Measurements from ENCODE around the gene TMEM176B.
"Not testable (repeated sequence)": the region's sequence is repeated elsewhere in the genome, so short reads cannot be mapped to it uniquely, and the experiment has no call there.

The TMEM176B gene

GRCh38 chr7:150788474-150789269 lies 11.5 kb downstream of the TMEM176B start:
- DNase-seq = no peak

- DNase-seq = peak; percentile 19
Measured at GRCh38 chr7:150787321-150788281, 12.6 kb downstream of the TMEM176B start.

GRCh38 chr7:150784954-150785353 lies 15.2 kb downstream of the TMEM176B start:
- no peak for DNase-seq

- no peak for DNase-seq
Measured at GRCh38 chr7:150784120-150784736, 15.9 kb downstream of the TMEM176B start.

- no peak for DNase-seq
Measured at GRCh38 chr7:150781961-150782360, 18.2 kb downstream of the TMEM176B start.

- no peak for DNase-seq
Measured at GRCh38 chr7:150781103-150781502, 19.1 kb downstream of the TMEM176B start.

GRCh38 chr7:150780292-150780691 lies 19.9 kb downstream of the TMEM176B start:
- DNase-seq = no peak

- peak; percentile 87 for DNase-seq
Measured at GRCh38 chr7:150778738-150779301, 21.3 kb downstream of the TMEM176B start.

- no peak for DNase-seq
Measured at GRCh38 chr7:150778014-150778737, 22.0 kb downstream of the TMEM176B start.

- not testable (repeated sequence) for DNase-seq
Measured at GRCh38 chr7:150774131-150774530, 26.0 kb downstream of the TMEM176B start.

- no peak for DNase-seq
Measured at GRCh38 chr7:150769768-150770167, 30.4 kb downstream of the TMEM176B start.

GRCh38 chr7:150766334-150766709 lies 33.8 kb downstream of the TMEM176B start:
- DNase-seq = no peak

- DNase-seq = no peak
Measured at GRCh38 chr7:150759479-150759878, 40.7 kb downstream of the TMEM176B start.

- DNase-seq = no peak
Measured at GRCh38 chr7:150756858-150757257, 43.3 kb downstream of the TMEM176B start.

- DNase-seq = no peak
Measured at GRCh38 chr7:150756166-150756565, 44.0 kb downstream of the TMEM176B start.

- DNase-seq = no peak
Measured at GRCh38 chr7:150755473-150756099, 44.6 kb downstream of the TMEM176B start.

GRCh38 chr7:150754951-150755350 lies 45.2 kb downstream of the TMEM176B start:
- no peak for DNase-seq

- peak; percentile 39 for DNase-seq
Measured at GRCh38 chr7:150753826-150754603, 46.1 kb downstream of the TMEM176B start.

- DNase-seq = no peak
Measured at GRCh38 chr7:150753239-150753638, 46.9 kb downstream of the TMEM176B start.

GRCh38 chr7:150751702-150752101 lies 48.5 kb downstream of the TMEM176B start:
- no peak for DNase-seq

GRCh38 chr7:150748376-150748775 lies 51.8 kb downstream of the TMEM176B start:
- no peak for DNase-seq
